Measurements from ENCODE around the gene HDAC1. TPM values are rescaled to one million over a fixed set of nuclear protein-coding genes. Genes with fewer than 3 reads are reported as not detected.

HDAC1 gene
- total and polyA plus RNA-seq, 10 of the 15 experiments (the other 5 are each of a cell fraction or from before 2014, with no cell fraction given): 147 to 331 (median 168) TPM

GRCh38 chr1:32250893-32251716, 40.8 kb upstream of the HDAC1 start, which contains the start of gene LCK (continued):
- TF ChIP-seq, protein P1, sequence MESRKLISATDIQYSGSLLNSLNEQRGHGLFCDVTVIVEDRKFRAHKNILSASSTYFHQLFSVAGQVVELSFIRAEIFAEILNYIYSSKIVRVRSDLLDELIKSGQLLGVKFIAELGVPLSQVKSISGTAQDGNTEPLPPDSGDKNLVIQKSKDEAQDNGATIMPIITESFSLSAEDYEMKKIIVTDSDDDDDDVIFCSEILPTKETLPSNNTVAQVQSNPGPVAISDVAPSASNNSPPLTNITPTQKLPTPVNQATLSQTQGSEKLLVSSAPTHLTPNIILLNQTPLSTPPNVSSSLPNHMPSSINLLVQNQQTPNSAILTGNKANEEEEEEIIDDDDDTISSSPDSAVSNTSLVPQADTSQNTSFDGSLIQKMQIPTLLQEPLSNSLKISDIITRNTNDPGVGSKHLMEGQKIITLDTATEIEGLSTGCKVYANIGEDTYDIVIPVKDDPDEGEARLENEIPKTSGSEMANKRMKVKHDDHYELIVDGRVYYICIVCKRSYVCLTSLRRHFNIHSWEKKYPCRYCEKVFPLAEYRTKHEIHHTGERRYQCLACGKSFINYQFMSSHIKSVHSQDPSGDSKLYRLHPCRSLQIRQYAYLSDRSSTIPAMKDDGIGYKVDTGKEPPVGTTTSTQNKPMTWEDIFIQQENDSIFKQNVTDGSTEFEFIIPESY (IDR thresholded peaks at IDR 0.05): no peak
- TF ChIP-seq ZZZ3 (IDR thresholded peaks at IDR 0.05; ENCODE audit: control insufficient read depth, insufficient read length, low read depth) (no peak), CBX3 (IDR thresholded peaks at IDR 0.05; ENCODE audit: borderline replicate concordance, low read depth) (no peak), KLF5 (IDR thresholded peaks at IDR 0.05; ENCODE audit: partially characterized antibody) (no peak), POLR2AphosphoS5 (IDR thresholded peaks at IDR 0.05; ENCODE audit: low read length) (peak; percentile 86), E2F8 (IDR thresholded peaks at IDR 0.05; ENCODE audit: low read depth, partially characterized antibody) (no peak), EED (IDR thresholded peaks at IDR 0.05; ENCODE audit: low read depth) (peak; percentile 73), DPF2 (IDR thresholded peaks at IDR 0.05) (no peak; the same call in none of the 2 replicates), SPI1 (IDR thresholded peaks at IDR 0.05; ENCODE audit: borderline replicate concordance, insufficient read depth, low read depth, low read length) (no peak; the same call in 1 of the 2 replicates), TCF3 (IDR thresholded peaks at IDR 0.05; ENCODE audit: borderline replicate concordance, insufficient read depth, low read depth, low read length) (peak; percentile 92), SMAD5 (IDR thresholded peaks at IDR 0.05; ENCODE audit: low read depth) (peak; percentile 84), FOS (IDR thresholded peaks at IDR 0.05; ENCODE audit: borderline replicate concordance, extremely low read depth, insufficient read length) (no peak), RAD51 (IDR thresholded peaks at IDR 0.05) (no peak), CREM (IDR thresholded peaks at IDR 0.05; ENCODE audit: low read depth) (peak; percentile 25; the same call in 1 of the 2 replicates), ATF7 (IDR thresholded peaks at IDR 0.05; ENCODE audit: low read depth) (no peak), NFIC (IDR thresholded peaks at IDR 0.05; ENCODE audit: low read depth, low read length) (no peak), RFX5 (IDR thresholded peaks at IDR 0.05; ENCODE audit: low read depth, low read length) (no peak), MTA3 (IDR thresholded peaks at IDR 0.05; ENCODE audit: borderline replicate concordance, low read length) (no peak), RELA (IDR thresholded peaks at IDR 0.05; ENCODE audit: borderline replicate concordance, partially characterized antibody) (no peak), MYB (IDR thresholded peaks at IDR 0.05; ENCODE audit: borderline replicate concordance, low read depth, low read length) (no peak), MYC (IDR thresholded peaks at IDR 0.05; ENCODE audit: insufficient read depth, insufficient read length, insufficient replicate concordance, low read length, severe bottlenecking) (peak; percentile 32), EP300 (IDR thresholded peaks at IDR 0.05; ENCODE audit: borderline replicate concordance in 1 of 2, control insufficient read depth in 1 of 2, low read depth in 2 of 2, low read length in 2 of 2) (0 out of 4 replicates have a peak, but pooled peaks of 1 of the 2 experiments have one; percentile 4), ZNF622 (IDR thresholded peaks at IDR 0.05) (no peak)
- TF ChIP-seq, protein P2, sequence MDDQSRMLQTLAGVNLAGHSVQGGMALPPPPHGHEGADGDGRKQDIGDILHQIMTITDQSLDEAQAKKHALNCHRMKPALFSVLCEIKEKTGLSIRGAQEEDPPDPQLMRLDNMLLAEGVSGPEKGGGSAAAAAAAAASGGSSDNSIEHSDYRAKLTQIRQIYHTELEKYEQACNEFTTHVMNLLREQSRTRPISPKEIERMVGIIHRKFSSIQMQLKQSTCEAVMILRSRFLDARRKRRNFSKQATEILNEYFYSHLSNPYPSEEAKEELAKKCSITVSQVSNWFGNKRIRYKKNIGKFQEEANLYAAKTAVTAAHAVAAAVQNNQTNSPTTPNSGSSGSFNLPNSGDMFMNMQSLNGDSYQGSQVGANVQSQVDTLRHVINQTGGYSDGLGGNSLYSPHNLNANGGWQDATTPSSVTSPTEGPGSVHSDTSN (IDR thresholded peaks at IDR 0.05; ENCODE audit: insufficient replicate concordance, low read depth, low read length): peak; percentile 16

Measured in GM12878 (cell line).